ENCODE results near the gene LRR1. TPM values are rescaled to one million over a fixed set of nuclear protein-coding genes. Genes with fewer than 3 reads are reported as not detected.
A peak's percentile ranks its signal among the peaks of the same experiment; 100 is the strongest.
"Not testable (repeated sequence)": the region's sequence is repeated elsewhere in the genome, so short reads cannot be mapped to it uniquely, and the experiment has no call there.

LRR1 gene
- total and polyA plus RNA-seq, 7 donors = 2.4 to 7.2 (median 4.9) TPM

GRCh38 chr14:49581209-49582112 is 17.3 kb upstream of the LRR1 start:
- 72 to 85% (median 77%) methylated on average over 9 of the region's 9 CpGs for WGBS, 3 donors
- Histone ChIP-seq H3K4me3 (no peak overlapping the region), H3K4me1 (peaks cover 27% of the 10 kb centered on the region), H3K27me3 (ENCODE audit: insufficient read depth in 3 of 3, low read length in 2 of 3) (no peaks in the 10 kb centered on the region), H3K27ac (no peak overlapping the region), H3K36me3 (ENCODE audit: insufficient read depth in 1 of 2, low read depth in 1 of 2) (peaks cover 9 to 47% of the 10 kb centered on the region in 2 donors), H3K9me3 (no peaks in the 10 kb centered on the region)
- DNase-seq (no peak), ATAC-seq (no peak)
- no peak for TF ChIP-seq CTCF (IDR thresholded peaks at IDR 0.05)
- intact Hi-C loops (cut with DNase I) = no loop called here

- Histone ChIP-seq H3K36me3 (ENCODE audit: insufficient read depth in 1 of 2, low read depth in 1 of 2) (peaks cover 9 to 38% of the 10 kb centered on the region in 2 donors), H3K27me3 (ENCODE audit: insufficient read depth in 3 of 3, low read length in 2 of 3) (no peaks in the 10 kb centered on the region), H3K9me3 (no peaks in the 10 kb centered on the region), H3K4me1 (peaks cover 27% of the 10 kb centered on the region), H3K27ac (no peak overlapping the region), H3K4me3 (no peak overlapping the region)
- WGBS, 3 donors = 83 to 86% (median 85%) methylated on average over 4 of the region's 4 CpGs
- TF ChIP-seq CTCF (IDR thresholded peaks at IDR 0.05) = no peak
- DNase-seq (no peak), ATAC-seq (no peak)
- intact Hi-C loops (cut with DNase I) = no loop called here
Measured at GRCh38 chr14:49582113-49582977, 16.4 kb upstream of the LRR1 start.

GRCh38 chr14:49583629-49584028 is 15.1 kb upstream of the LRR1 start:
- no peak for TF ChIP-seq CTCF (IDR thresholded peaks at IDR 0.05)
- intact Hi-C loops (cut with DNase I) = no loop called here
- Histone ChIP-seq H3K4me3 (peak overlapping the region; percentile 72), H3K36me3 (ENCODE audit: insufficient read depth in 1 of 2, low read depth in 1 of 2) (peaks cover 9 to 34% of the 10 kb centered on the region in 2 donors), H3K27me3 (ENCODE audit: insufficient read depth in 3 of 3, low read length in 2 of 3) (no peaks in the 10 kb centered on the region), H3K9me3 (no peaks in the 10 kb centered on the region), H3K27ac (peak overlapping the region; percentile 4), H3K4me1 (peaks cover 27% of the 10 kb centered on the region)
- WGBS, 3 donors = 89 to 94% (median 92%) methylated on average over 6 of the region's 6 CpGs
- DNase-seq = no peak
- ATAC-seq = no peak

GRCh38 chr14:49584058-49584457 is 14.7 kb upstream of the LRR1 start:
- DNase-seq (no peak), ATAC-seq (no peak)
- no peaks in the 10 kb centered on the region for H3K9me3 ChIP-seq
- H3K27me3 ChIP-seq (ENCODE audit: insufficient read depth in 3 of 3, low read length in 2 of 3) = no peaks in the 10 kb centered on the region
- peak overlapping the region; percentile 4 for H3K27ac ChIP-seq
- H3K4me3 ChIP-seq = peak overlapping the region; percentile 72
- peaks cover 25% of the 10 kb centered on the region for H3K4me1 ChIP-seq
- 85 to 91% (median 89%) methylated on average over 11 of the region's 11 CpGs for WGBS, 3 donors
- intact Hi-C loops (cut with DNase I) = no loop called here
- peaks cover 9 to 34% of the 10 kb centered on the region in 2 donors for H3K36me3 ChIP-seq (ENCODE audit: insufficient read depth in 1 of 2, low read depth in 1 of 2)
- no peak for TF ChIP-seq CTCF (IDR thresholded peaks at IDR 0.05)

GRCh38 chr14:49584981-49585640 is 13.6 kb upstream of the LRR1 start:
- Histone ChIP-seq H3K27ac (peak overlapping the region; percentile 90), H3K4me1 (peaks cover 20% of the 10 kb centered on the region), H3K4me3 (peak overlapping the region; percentile 72), H3K36me3 (ENCODE audit: insufficient read depth in 1 of 2, low read depth in 1 of 2) (peaks cover 7 to 34% of the 10 kb centered on the region in 2 donors)
- not testable (repeated sequence) for H3K27me3 ChIP-seq (ENCODE audit: insufficient read depth in 3 of 3, low read length in 2 of 3); DNase-seq; H3K9me3 ChIP-seq; ATAC-seq
- 22 to 27% (median 24%) methylated on average over 32 of the region's 32 CpGs for WGBS, 3 donors
- intact Hi-C loops (cut with DNase I) = loop anchor here in 1 of 2 donors (5.0 kb wide), 1 partner anchor 37 kb away; the partner anchor contains the start of genes MGAT2 and RPL36AL
